Measurements from ENCODE around the gene KIF5B. TPM values are rescaled to one million over a fixed set of nuclear protein-coding genes. Genes with fewer than 3 reads are reported as not detected.
A peak's percentile ranks its signal among the peaks of the same experiment; 100 is the strongest.

The KIF5B gene
- total RNA-seq, 1 experiment from 2014 or later: 84.4 TPM

DNA sequence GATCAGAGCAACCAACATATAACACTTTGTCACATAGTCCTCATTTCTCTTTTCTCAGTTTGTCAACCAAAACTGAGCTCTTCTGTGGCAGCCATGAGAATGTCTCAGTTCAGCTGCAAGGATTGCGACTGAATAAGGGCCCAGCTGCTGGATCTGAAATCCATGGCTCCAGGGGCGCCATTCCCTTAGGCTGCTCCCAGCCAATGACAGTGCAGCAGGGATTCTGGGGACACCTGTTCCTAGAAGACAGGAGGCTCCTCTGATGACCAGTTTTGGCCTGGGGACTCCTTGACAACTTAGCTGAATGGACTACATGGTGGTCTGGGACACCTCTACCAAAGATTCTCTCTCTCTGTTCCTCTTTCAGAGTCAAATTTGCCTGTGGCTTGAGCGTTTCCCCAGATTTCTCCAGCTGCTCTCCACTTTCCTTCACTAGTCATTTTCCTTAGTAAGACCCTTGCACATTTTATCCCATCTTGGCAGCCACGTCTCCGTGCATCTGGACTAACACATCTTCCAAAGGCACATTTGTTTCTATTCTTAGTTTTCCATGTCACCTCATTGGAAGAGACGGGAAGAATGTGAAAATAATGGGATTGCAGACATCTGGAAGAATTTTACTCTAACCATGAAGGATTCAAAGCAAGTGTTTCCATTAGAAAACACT lies 28.1 kb upstream of the KIF5B start:
- Histone ChIP-seq H2AFZ (ENCODE audit: low read length) (no peak overlapping the region), H3K9me3 (ENCODE audit: low read length) (no peaks in the 10 kb centered on the region), H3K4me1 (ENCODE audit: insufficient read depth, low read length) (no peaks in the 10 kb centered on the region), H3K79me2 (ENCODE audit: low read length) (no peaks in the 10 kb centered on the region), H3K9ac (ENCODE audit: low read length) (no peak overlapping the region), H3K36me3 (ENCODE audit: low read depth, low read length) (no peaks in the 10 kb centered on the region), H3K4me2 (ENCODE audit: low read length) (no peak overlapping the region), H3K9me2 (replicated peaks; ENCODE audit: low read length) (no peaks in the 10 kb centered on the region), H3K27me3 (ENCODE audit: low read length) (no peaks in the 10 kb centered on the region), H4K20me1 (ENCODE audit: low read length) (no peaks in the 10 kb centered on the region), H3K4me3 (ENCODE audit: low read length) (no peak overlapping the region), H3F3A (ENCODE audit: low read length, unreplicated experiment) (no peaks in the 10 kb centered on the region), H3K27ac (ENCODE audit: low read length) (no peak overlapping the region)
- intact Hi-C loops (cut with micrococcal nuclease): no loop called here
- DNase-seq (no peak), ATAC-seq (no peak)
- TF ChIP-seq EZH2phosphoT487 (IDR thresholded peaks at IDR 0.05; ENCODE audit: borderline replicate concordance, low read length) (no peak), EZH2 (IDR thresholded peaks at IDR 0.05; ENCODE audit: low read length, unreplicated experiment) (no peak)
- TF ChIP-seq, protein P1, sequence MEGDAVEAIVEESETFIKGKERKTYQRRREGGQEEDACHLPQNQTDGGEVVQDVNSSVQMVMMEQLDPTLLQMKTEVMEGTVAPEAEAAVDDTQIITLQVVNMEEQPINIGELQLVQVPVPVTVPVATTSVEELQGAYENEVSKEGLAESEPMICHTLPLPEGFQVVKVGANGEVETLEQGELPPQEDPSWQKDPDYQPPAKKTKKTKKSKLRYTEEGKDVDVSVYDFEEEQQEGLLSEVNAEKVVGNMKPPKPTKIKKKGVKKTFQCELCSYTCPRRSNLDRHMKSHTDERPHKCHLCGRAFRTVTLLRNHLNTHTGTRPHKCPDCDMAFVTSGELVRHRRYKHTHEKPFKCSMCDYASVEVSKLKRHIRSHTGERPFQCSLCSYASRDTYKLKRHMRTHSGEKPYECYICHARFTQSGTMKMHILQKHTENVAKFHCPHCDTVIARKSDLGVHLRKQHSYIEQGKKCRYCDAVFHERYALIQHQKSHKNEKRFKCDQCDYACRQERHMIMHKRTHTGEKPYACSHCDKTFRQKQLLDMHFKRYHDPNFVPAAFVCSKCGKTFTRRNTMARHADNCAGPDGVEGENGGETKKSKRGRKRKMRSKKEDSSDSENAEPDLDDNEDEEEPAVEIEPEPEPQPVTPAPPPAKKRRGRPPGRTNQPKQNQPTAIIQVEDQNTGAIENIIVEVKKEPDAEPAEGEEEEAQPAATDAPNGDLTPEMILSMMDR (conservative IDR thresholded peaks at IDR 0.05; ENCODE audit: low read depth, low read length): no peak
- POLR2A ChIA-PET (ENCODE audit: unreplicated experiment): no interaction called here
- CTCF ChIA-PET: no interaction called here
- no TSS peak for BruUV-seq (replicated peaks)

DNA sequence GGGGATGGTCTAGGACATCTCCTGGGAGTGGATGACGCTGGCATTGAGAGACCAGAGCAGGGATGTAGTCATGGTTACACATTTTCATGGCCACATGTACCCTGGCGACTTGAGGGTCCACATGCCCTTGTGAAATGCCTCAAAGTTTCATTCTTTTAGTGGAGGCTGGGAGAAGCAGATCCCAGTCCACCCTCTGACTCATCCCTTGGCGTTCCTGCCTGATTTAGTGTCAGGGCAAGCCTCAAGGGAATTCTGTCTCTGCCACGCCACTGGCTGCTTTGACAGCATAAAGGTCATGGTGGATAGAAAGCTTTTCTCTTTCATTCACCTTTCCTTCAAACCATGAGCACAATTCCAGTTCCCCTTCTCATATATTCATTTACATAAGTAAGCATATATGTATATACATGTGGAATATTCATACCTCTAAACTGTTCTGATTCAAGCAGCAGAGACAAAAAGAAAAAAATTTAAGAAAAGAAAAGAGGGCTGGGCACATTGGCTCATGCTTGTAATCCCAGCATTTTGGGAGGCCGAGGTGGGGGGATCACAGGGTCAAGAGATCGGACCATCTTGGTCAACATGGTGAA lies 21.8 kb upstream of the KIF5B start:
- Histone ChIP-seq H3F3A (ENCODE audit: low read length, unreplicated experiment) (no peaks in the 10 kb centered on the region), H3K79me2 (ENCODE audit: low read length) (no peaks in the 10 kb centered on the region), H3K4me2 (ENCODE audit: low read length) (peak overlapping the region; percentile 7; the same call in 1 of the 2 replicates), H3K9me2 (replicated peaks; ENCODE audit: low read length) (no peaks in the 10 kb centered on the region), H3K27me3 (ENCODE audit: low read length) (no peaks in the 10 kb centered on the region), H2AFZ (ENCODE audit: low read length) (peak overlapping the region; percentile 48; the same call in 1 of the 2 replicates), H3K27ac (ENCODE audit: low read length) (no peak overlapping the region), H4K20me1 (ENCODE audit: low read length) (no peaks in the 10 kb centered on the region), H3K9ac (ENCODE audit: low read length) (no peak overlapping the region), H3K4me3 (ENCODE audit: low read length) (no peak overlapping the region), H3K4me1 (ENCODE audit: insufficient read depth, low read length) (peaks cover 8% of the 10 kb centered on the region), H3K9me3 (ENCODE audit: low read length) (no peaks in the 10 kb centered on the region), H3K36me3 (ENCODE audit: low read depth, low read length) (no peaks in the 10 kb centered on the region)
- CTCF ChIA-PET: no interaction called here
- peak; percentile 87 for ATAC-seq
- POLR2A ChIA-PET (ENCODE audit: unreplicated experiment): no interaction called here
- DNase-seq: peak; percentile 72
- intact Hi-C loops (cut with micrococcal nuclease): no loop called here
- no TSS peak for BruUV-seq (replicated peaks)
- no peak for TF ChIP-seq EZH2phosphoT487 (IDR thresholded peaks at IDR 0.05; ENCODE audit: borderline replicate concordance, low read length)
- no peak for TF ChIP-seq EZH2 (IDR thresholded peaks at IDR 0.05; ENCODE audit: low read length, unreplicated experiment)

DNA sequence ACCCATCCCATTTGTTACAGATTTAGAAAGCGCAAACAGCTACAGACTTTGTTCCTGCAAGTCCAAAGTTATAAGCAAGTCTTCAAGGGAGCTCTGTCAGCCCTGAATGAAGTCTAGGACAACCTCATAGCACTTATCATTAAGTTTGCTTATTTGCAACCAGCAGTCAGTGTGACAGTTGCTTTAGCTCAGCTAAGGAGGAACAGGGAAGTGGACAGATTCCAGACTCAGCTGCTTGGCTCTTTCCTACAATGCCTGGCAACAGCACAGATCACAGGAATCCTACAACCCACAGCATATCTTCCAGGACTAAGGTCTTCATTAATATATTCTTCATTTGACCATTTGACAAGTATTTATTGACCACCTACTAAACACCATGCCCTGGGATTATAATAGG lies 17.4 kb upstream of the KIF5B start:
- TF ChIP-seq, protein P1 (conservative IDR thresholded peaks at IDR 0.05; ENCODE audit: low read depth, low read length): no peak
- no peak for TF ChIP-seq EZH2 (IDR thresholded peaks at IDR 0.05; ENCODE audit: low read length, unreplicated experiment)
- no peak for TF ChIP-seq EZH2phosphoT487 (IDR thresholded peaks at IDR 0.05; ENCODE audit: borderline replicate concordance, low read length)
- Histone ChIP-seq H3K36me3 (ENCODE audit: low read depth, low read length) (no peaks in the 10 kb centered on the region), H3K27me3 (ENCODE audit: low read length) (no peaks in the 10 kb centered on the region), H3K4me2 (ENCODE audit: low read length) (no peak overlapping the region), H3K4me1 (ENCODE audit: insufficient read depth, low read length) (peaks cover 8% of the 10 kb centered on the region), H3F3A (ENCODE audit: low read length, unreplicated experiment) (no peaks in the 10 kb centered on the region), H3K79me2 (ENCODE audit: low read length) (no peaks in the 10 kb centered on the region), H3K4me3 (ENCODE audit: low read length) (no peak overlapping the region), H3K9me3 (ENCODE audit: low read length) (no peaks in the 10 kb centered on the region), H3K9me2 (replicated peaks; ENCODE audit: low read length) (no peaks in the 10 kb centered on the region), H4K20me1 (ENCODE audit: low read length) (no peaks in the 10 kb centered on the region), H3K9ac (ENCODE audit: low read length) (no peak overlapping the region), H3K27ac (ENCODE audit: low read length) (no peak overlapping the region), H2AFZ (ENCODE audit: low read length) (no peak overlapping the region)
- ATAC-seq: no peak
- intact Hi-C loops (cut with micrococcal nuclease): no loop called here
- no peak for DNase-seq
- ChIA-PET CTCF (no interaction called here), POLR2A (ENCODE audit: unreplicated experiment) (no interaction called here)
- BruUV-seq (replicated peaks): no TSS peak

Measured in PC-3 (cell line).